Esophagus muscularis mucosa (tissue), 3 donors: ENCODE measurements around the gene SMIM27.

ENCODE experiments used
- CTCF ChIP-seq, 3 experiments: fragments of 200-600 bp in 2 of 3; fragments of 450-650 bp in 1 of 3; sonication (generic) in 2 of 3; IDR thresholded peaks; one replicate each; pipeline ENCODE4 v1.5.1; 2017 to 2019; ENCODE audit warnings: antibody characterized with exemption in 3 of 3, mild to moderate bottlenecking in 2 of 3, moderate library complexity in 1 of 3
- POLR2A ChIP-seq: fragments of 450-650 bp; IDR thresholded peaks from one replicate; pipeline ENCODE4 v1.6.1; 2017; ENCODE audit warnings: antibody characterized with exemption, moderate library complexity, mild to moderate bottlenecking, low read depth
- POLR2AphosphoS5 ChIP-seq, 2 donors: sonication (generic); formaldehyde crosslinking; IDR thresholded peaks; one replicate each; pipeline ENCODE4 v1.6.1; 2017; ENCODE audit warnings: antibody characterized with exemption in 2 of 2

GRCh38 chr9:32524892-32525708 lies 27.0 kb upstream of the SMIM27 start:
- TF ChIP-seq POLR2A = no peak
- TF ChIP-seq CTCF (IDR thresholded peaks at IDR 0.05) = no peak
- TF ChIP-seq POLR2AphosphoS5 (IDR thresholded peaks at IDR 0.05) = no peak
